Fibroblast of the aortic adventitia (primary cell): Measurements from ENCODE around the gene ALK. TPM values are rescaled to one million over a fixed set of nuclear protein-coding genes. Genes with fewer than 3 reads are reported as not detected.

Source experiments
- DNase-seq: peaks from one replicate; pipeline ENCODE4 v3.0.0-alpha.2; 2010; ENCODE audit warnings: low read depth
- H3K4me3 ChIP-seq: 2 replicates; pipeline ENCODE4 v1.5.1; 2011; ENCODE audit warnings: low read depth, mild to moderate bottlenecking, control low read depth, low read length, moderate library complexity
- total RNA-seq: library from RNA; depleted of rRNA; stranded (reverse); fragments of >200 nt; gene quantifications from 2 replicates; pipeline ENCODE4 v1.2.3, GENCODE V29; 2012; ENCODE audit warnings: low replicate concordance
- TF ChIP-seq, protein P1 (sequence below): IDR thresholded peaks from 2 replicates; pipeline ENCODE4 v1.5.1; 2011; ENCODE audit warnings: mild to moderate bottlenecking, low read length, control low read depth, inconsistent platforms; ENCODE audit not compliant: insufficient read depth

Gene ALK
- total RNA-seq, 1 donor, result 0.27 TPM

- TF ChIP-seq, protein P1, sequence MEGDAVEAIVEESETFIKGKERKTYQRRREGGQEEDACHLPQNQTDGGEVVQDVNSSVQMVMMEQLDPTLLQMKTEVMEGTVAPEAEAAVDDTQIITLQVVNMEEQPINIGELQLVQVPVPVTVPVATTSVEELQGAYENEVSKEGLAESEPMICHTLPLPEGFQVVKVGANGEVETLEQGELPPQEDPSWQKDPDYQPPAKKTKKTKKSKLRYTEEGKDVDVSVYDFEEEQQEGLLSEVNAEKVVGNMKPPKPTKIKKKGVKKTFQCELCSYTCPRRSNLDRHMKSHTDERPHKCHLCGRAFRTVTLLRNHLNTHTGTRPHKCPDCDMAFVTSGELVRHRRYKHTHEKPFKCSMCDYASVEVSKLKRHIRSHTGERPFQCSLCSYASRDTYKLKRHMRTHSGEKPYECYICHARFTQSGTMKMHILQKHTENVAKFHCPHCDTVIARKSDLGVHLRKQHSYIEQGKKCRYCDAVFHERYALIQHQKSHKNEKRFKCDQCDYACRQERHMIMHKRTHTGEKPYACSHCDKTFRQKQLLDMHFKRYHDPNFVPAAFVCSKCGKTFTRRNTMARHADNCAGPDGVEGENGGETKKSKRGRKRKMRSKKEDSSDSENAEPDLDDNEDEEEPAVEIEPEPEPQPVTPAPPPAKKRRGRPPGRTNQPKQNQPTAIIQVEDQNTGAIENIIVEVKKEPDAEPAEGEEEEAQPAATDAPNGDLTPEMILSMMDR, result no peak
- no peak overlapping the region for H3K4me3 ChIP-seq
- DNase-seq, result no peak
Measured at GRCh38 chr2:29607038-29607420, 314.4 kb downstream of the ALK start.

DNA sequence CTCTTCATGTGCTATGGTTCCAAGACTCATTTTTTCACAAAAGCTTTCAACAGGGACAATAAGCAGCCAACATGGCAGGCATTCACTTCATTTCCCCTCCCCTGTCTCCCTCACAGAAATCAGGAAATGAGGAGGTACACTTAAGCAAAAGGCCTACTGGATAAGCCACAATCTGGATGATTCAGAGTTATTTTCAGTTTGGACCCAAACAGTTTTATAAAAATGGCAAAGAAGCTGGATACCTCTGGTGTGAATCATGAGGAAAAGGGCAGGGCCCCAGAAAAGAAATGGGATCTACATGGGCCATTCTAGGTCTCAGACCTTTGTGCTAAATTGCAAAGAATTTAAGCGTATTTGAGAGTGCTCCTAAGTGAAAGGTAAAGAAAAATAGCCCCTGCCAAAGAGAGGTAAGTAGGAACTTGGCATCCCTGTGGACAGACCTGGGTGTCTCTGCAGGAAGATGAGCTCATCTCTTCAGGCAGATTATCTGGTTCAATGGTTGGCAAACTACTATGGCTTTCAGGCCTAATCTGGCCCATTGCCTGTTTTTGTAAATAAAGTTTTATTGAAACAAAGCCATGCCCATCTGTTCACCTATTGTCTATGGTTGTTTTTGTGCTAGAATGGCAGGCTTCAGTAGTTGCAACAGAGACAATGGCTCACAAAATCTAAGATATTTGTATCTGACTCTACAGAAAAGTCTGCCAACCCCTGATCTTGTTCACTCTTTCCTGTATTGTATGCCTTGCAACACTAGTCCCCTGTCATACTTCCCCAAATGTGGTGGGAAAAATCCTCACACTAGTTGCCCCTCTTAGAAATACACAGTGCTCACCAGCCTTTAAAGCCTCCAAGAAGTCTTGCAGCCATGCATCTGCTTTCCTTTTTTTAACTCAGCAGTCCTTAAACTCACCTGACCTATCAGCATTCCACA is 315.0 kb downstream of the ALK start:
- TF ChIP-seq, protein P1, result no peak
- H3K4me3 ChIP-seq, result no peak overlapping the region
- peak; percentile 96 for DNase-seq

DNA sequence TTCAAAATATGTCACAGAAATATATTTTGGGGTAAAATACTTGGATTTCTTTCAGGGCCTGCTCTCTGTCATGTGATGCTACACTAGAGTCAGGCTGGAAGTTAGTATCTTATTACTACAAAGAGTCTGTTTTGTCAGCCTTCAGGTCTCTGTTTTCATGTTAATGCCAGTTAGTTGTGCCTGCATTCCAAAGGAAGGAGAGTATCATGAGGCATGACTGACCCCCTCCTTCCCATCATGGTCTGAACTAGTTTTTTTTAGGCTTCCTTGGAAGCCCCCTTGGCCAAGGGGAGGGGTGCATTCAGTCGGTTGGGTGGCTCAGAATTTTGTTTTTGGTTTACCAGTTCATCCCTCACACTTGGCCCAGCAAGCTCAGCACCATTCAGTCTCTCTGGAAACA is 318.0 kb downstream of the ALK start:
- H3K4me3 ChIP-seq, result no peak overlapping the region
- DNase-seq, result no peak
- TF ChIP-seq, protein P1, result no peak

DNA sequence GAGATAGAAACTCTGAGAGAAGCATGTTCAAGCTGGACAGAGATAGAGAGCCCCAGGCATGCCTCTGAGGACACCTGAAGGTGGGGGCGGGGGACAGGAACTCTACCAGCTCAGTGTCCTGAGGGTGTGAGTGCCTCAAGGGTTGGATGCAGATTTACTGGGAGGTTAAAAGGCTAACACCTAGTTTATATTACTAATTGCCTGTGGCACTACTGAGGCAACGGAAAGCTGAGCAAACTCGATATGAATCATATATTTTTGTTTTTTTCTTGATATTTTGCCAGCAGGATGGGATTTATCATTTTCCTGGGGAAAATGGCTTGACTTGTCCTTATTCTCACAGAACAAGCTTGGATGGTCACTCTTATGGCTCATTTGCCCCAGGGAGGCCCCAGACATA is 319.5 kb downstream of the ALK start:
- TF ChIP-seq, protein P1, result no peak
- H3K4me3 ChIP-seq, result no peak overlapping the region
- no peak for DNase-seq

- no peak for DNase-seq
- TF ChIP-seq, protein P1, result no peak
- no peak overlapping the region for H3K4me3 ChIP-seq
Measured at GRCh38 chr2:29601321-29601720, 320.1 kb downstream of the ALK start.

DNA sequence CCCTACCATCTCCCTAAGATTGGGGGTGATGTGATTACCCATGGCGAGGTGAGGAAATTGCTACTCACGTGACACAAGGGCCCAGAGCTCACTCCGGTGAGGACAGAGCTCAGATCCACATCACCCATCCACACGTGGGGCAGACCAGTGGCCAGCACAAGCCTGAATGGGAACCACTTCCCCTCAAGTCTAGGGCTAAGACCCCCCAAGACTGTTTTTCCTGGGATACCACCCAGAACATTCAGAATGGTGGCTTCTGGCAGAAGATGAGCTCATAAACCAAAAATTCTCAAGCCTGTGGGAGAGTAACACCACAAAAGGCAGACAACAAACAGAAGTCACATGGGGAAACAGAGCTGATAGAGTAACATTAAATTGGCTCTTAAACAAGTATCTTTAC is 321.4 kb downstream of the ALK start:
- DNase-seq, result no peak
- TF ChIP-seq, protein P1, result no peak
- no peak overlapping the region for H3K4me3 ChIP-seq
